ENCODE measurements around the gene PNPLA7. TPM values are rescaled to one million over a fixed set of nuclear protein-coding genes. Genes with fewer than 3 reads are reported as not detected.
"Not testable (repeated sequence)": the region's sequence is repeated elsewhere in the genome, so short reads cannot be mapped to it uniquely, and the experiment has no call there.

Gene PNPLA7
- total and polyA plus RNA-seq, 2 of the 4 experiments (the other 2 are of a cell fraction) = under 0.01 to 0.89 TPM

DNA sequence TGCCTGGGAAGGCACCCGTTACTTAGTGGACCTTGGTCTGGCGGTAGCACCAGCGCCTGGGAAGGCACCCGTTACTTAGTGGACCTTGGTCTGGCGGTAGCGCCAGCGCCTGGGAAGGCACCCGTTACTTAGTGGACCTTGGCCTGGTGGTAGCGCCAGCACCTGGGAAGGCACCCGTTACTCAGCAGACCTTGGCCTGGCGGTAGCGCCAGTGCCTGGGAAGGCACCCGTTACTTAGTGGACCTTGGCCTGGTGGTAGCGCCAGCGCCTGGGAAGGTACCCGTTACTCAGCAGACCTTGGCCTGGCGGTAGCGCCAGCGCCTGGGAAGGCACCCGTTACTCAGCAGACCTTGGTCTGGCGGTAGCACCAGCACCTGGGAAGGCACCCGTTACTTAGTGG, 39.1 kb downstream of the PNPLA7 start:
- intact Hi-C loops (cut with micrococcal nuclease); H2AK5ac ChIP-seq (ENCODE audit: low read depth, low read length); CTCF ChIA-PET; POLR2A ChIA-PET (ENCODE audit: unreplicated experiment); in situ Hi-C loops (cut with MboI; ENCODE audit: low sequenced_read_pairs); H2BK120ac ChIP-seq (ENCODE audit: low read depth, low read length); H3K4ac ChIP-seq (ENCODE audit: low read depth, low read length); H4K20me1 ChIP-seq (ENCODE audit: insufficient read depth, low read length); BruUV-seq (replicated peaks); ATAC-seq (ENCODE audit: low read depth); H3K27me3 ChIP-seq (ENCODE audit: control insufficient read depth, insufficient read depth, low read length); H3K4me2 ChIP-seq (ENCODE audit: low read depth, low read length); H4K5ac ChIP-seq (ENCODE audit: low read depth, low read length); H3K79me1 ChIP-seq (ENCODE audit: low read depth in 1 of 2, low read length in 2 of 2); H2AFZ ChIP-seq (replicated peaks; ENCODE audit: low read length, poor library complexity); H3K14ac ChIP-seq (replicated peaks; ENCODE audit: low read depth, low read length); H4K91ac ChIP-seq (ENCODE audit: insufficient read depth, low read depth, low read length); H3K27ac ChIP-seq (ENCODE audit: insufficient read depth, low read length); H4K8ac ChIP-seq (ENCODE audit: low read depth in 2 of 2, low read length in 2 of 2); H3K9ac ChIP-seq (ENCODE audit: low read depth, low read length); H2BK5ac ChIP-seq (ENCODE audit: low read depth, low read length, poor library complexity, severe bottlenecking); H3K9me1 ChIP-seq (ENCODE audit: insufficient read depth, low read length); H3K56ac ChIP-seq (ENCODE audit: extremely low read depth, insufficient read depth, low read length); H2BK20ac ChIP-seq (ENCODE audit: low read depth, low read length); H3K9me3 ChIP-seq (ENCODE audit: control insufficient read depth, insufficient read depth, low read length); H3K23ac ChIP-seq (ENCODE audit: low read depth, low read length); H2BK15ac ChIP-seq (ENCODE audit: low read depth, low read length); dilution Hi-C loops (cut with HindIII; ENCODE audit: low sequenced_read_pairs, unreplicated experiment); H3K36me3 ChIP-seq (ENCODE audit: control insufficient read depth, insufficient read depth, low read length); H3K4me1 ChIP-seq (ENCODE audit: control insufficient read depth, insufficient read depth, low read length); H2AK9ac ChIP-seq (replicated peaks; ENCODE audit: low read depth, low read length, poor library complexity); H3K18ac ChIP-seq (ENCODE audit: low read depth, low read length); H3K4me3 ChIP-seq (ENCODE audit: insufficient read depth, low read depth, low read length); DNase-seq: not testable (repeated sequence)
- 93% methylated on average over 20 of the region's 22 CpGs; no CpG with 5 or more reads in 1 of the 2 experiments for WGBS, 2 experiments (ENCODE audit: extremely low coverage in 2 of 2, insufficient read length in 1 of 2)

Data from IMR-90 (cell line).